HL-60 (cell line): Measurements from ENCODE around the gene BBIP1.

ENCODE experiments used
- POLR2AphosphoS5 ChIP-seq: IDR thresholded peaks from 2 replicates; pipeline ENCODE4 v1.6.1; 2012; ENCODE audit warnings: low read depth
- TF ChIP-seq, protein P1 (sequence below): IDR thresholded peaks from one replicate; pipeline ENCODE4 v1.5.1; 2011; ENCODE audit warnings: low read length, control low read depth, inconsistent platforms; ENCODE audit not compliant: insufficient read depth

DNA sequence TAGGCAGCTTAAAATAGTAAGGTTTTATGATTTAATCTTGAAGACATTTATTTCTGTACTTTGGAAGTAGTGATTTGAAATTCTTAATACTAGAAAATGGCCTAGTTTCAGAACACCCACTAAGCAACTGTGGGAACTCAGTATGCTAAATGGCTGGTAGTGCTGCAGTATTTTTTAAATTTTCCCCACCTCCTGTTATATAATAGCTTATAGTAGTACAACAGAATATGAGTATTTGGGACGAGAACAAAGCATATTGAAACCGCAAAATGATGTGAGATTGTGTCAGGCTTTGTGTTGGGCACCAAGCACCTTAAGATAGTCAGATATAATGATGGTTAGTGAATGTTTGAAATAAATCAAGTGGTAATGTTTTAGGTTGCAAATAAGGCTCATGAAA lies 8.5 kb upstream of the BBIP1 start:
- TF ChIP-seq POLR2AphosphoS5 = no peak
- TF ChIP-seq, protein P1, sequence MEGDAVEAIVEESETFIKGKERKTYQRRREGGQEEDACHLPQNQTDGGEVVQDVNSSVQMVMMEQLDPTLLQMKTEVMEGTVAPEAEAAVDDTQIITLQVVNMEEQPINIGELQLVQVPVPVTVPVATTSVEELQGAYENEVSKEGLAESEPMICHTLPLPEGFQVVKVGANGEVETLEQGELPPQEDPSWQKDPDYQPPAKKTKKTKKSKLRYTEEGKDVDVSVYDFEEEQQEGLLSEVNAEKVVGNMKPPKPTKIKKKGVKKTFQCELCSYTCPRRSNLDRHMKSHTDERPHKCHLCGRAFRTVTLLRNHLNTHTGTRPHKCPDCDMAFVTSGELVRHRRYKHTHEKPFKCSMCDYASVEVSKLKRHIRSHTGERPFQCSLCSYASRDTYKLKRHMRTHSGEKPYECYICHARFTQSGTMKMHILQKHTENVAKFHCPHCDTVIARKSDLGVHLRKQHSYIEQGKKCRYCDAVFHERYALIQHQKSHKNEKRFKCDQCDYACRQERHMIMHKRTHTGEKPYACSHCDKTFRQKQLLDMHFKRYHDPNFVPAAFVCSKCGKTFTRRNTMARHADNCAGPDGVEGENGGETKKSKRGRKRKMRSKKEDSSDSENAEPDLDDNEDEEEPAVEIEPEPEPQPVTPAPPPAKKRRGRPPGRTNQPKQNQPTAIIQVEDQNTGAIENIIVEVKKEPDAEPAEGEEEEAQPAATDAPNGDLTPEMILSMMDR = no peak
